K562 treated with DMSO at 1 percent for 48 hours (cell line): ENCODE data around the gene CCDC91. TPM values are rescaled to one million over a fixed set of nuclear protein-coding genes. Genes with fewer than 3 reads are reported as not detected.

Source experiments
- total RNA-seq: library from RNA; unstranded; fragments of 300-600 nt; gene quantifications from 2 replicates; pipeline ENCODE4 v1.2.3, GENCODE V29; 2022; ENCODE audit warnings: low replicate concordance; ENCODE audit errors: extremely low read depth

CCDC91 gene
- total RNA-seq = not detected in 2 replicates

GRCh38 chr12:28190321-28191050 is at the start of gene CCDC91:
CCDC91 (plus strand) TSS chr12:28190456; CDS start chr12:28257216, 66,760 bp downstream.

Other genes starting within 250 kb of the CCDC91 start
- not detected in 2 replicates for gene PTHLH, start 217.7 kb upstream of the CCDC91 start, total RNA-seq